Tibial nerve (tissue), 4 donors: ENCODE results near the gene OR10R2. TPM values are rescaled to one million over a fixed set of nuclear protein-coding genes. Genes with fewer than 3 reads are reported as not detected.

Experiments used
- DNase-seq, 2 donors: peaks; one replicate each; pipeline ENCODE4 v3.0.0-alpha.2; 2019; ENCODE audit warnings: low spot score in 2 of 2
- H3K27ac ChIP-seq, 4 donors: fragments of 200-600 bp; sonication (generic) in 3 of 4; one replicate each; pipeline ENCODE4 v1.5.1; 2017 to 2019; ENCODE audit warnings: mild to moderate bottlenecking in 1 of 4
- H3K27me3 ChIP-seq, 2 donors: fragments of 200-600 bp; sonication (generic) in 1 of 2; one replicate each; pipeline versions ENCODE4 v1.5.1 to v1.6.0; 2017 to 2019
- H3K36me3 ChIP-seq, 3 donors: fragments of 200-600 bp; sonication (generic); one replicate each; pipeline ENCODE4 v1.5.1; 2018 to 2019
- H3K4me1 ChIP-seq, 4 donors: fragments of 200-600 bp; sonication (generic) in 3 of 4; one replicate each; pipeline ENCODE4 v1.5.1; 2017 to 2019
- H3K4me3 ChIP-seq, 4 donors: fragments of 200-600 bp; sonication (generic) in 3 of 4; one replicate each; pipeline ENCODE4 v1.5.1; 2017 to 2019; ENCODE audit warnings: mild to moderate bottlenecking in 1 of 4, moderate library complexity in 1 of 4
- H3K9me3 ChIP-seq, 4 donors: fragments of 200-600 bp; sonication (generic) in 3 of 4; one replicate each; pipeline ENCODE4 v1.5.1; 2017 to 2019
- EP300 ChIP-seq, 2 donors: sonication (generic); formaldehyde crosslinking; IDR thresholded peaks; one replicate each; pipeline ENCODE4 v1.6.1; 2017; ENCODE audit warnings: antibody characterized with exemption in 2 of 2, mild to moderate bottlenecking in 1 of 2
- POLR2A ChIP-seq, 2 donors: fragments of 450-650 bp; IDR thresholded peaks; one replicate each; pipeline ENCODE4 v1.6.1; 2017; ENCODE audit warnings: antibody characterized with exemption in 2 of 2, mild to moderate bottlenecking in 2 of 2, moderate library complexity in 2 of 2
- WGBS, 2 donors: methylation state at CpG; one replicate each; pipeline ENCODE4 v1.1.5; 2018; 5-methylcytosine and 5-hydroxymethylcytosine counted together
- total RNA-seq, 4 donors: library from RNA; depleted of rRNA; stranded (reverse); fragments of >200 nt; gene quantifications; one replicate each; pipeline ENCODE4 v1.1.0, GENCODE V29; 2016
- TF ChIP-seq, protein P1 (sequence below), 5 experiments: fragments of 200-600 bp in 3 of 5; fragments of 450-650 bp in 2 of 5; sonication (generic) in 3 of 5; IDR thresholded peaks; one replicate each; pipeline ENCODE4 v1.5.1; 2016 to 2019; ENCODE audit warnings: antibody characterized with exemption in 5 of 5, mild to moderate bottlenecking in 3 of 5, moderate library complexity in 2 of 5

Gene OR10R2
- total RNA-seq, 4 donors from 2014 or later: not detected

DNA sequence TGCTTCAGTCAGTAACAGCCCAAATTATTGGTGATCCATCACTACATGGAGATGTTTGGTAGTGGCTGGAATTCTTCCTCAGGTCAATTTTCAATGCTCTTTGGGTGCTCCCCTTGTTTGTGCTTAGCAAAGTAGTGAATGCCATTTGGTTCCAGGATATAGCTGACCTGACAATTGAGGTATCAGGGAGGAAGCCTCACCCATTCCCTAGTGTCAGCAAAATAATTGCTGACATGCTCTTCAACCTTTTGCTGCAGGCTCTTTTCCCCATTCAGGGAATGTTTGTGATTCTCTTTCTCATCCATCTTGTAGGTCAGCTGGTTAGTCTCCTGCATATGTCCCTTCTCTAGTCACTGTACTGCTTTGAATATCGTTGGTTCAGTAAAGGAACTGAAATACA lies 17.5 kb upstream of the OR10R2 start:
- TF ChIP-seq EP300 (IDR thresholded peaks at IDR 0.05) (no peak), POLR2A (IDR thresholded peaks at IDR 0.05) (no peak)
- TF ChIP-seq, protein P1, sequence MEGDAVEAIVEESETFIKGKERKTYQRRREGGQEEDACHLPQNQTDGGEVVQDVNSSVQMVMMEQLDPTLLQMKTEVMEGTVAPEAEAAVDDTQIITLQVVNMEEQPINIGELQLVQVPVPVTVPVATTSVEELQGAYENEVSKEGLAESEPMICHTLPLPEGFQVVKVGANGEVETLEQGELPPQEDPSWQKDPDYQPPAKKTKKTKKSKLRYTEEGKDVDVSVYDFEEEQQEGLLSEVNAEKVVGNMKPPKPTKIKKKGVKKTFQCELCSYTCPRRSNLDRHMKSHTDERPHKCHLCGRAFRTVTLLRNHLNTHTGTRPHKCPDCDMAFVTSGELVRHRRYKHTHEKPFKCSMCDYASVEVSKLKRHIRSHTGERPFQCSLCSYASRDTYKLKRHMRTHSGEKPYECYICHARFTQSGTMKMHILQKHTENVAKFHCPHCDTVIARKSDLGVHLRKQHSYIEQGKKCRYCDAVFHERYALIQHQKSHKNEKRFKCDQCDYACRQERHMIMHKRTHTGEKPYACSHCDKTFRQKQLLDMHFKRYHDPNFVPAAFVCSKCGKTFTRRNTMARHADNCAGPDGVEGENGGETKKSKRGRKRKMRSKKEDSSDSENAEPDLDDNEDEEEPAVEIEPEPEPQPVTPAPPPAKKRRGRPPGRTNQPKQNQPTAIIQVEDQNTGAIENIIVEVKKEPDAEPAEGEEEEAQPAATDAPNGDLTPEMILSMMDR (IDR thresholded peaks at IDR 0.05): no peak
- no peaks in the 10 kb centered on the region for H3K4me1 ChIP-seq
- WGBS, 2 donors: 84 to 88% methylated on average over 1 of the region's 1 CpG
- no peaks in the 10 kb centered on the region for H3K36me3 ChIP-seq
- no peak overlapping the region for H3K4me3 ChIP-seq
- peaks cover 0 to 12% (median 0%) of the 10 kb centered on the region in 4 donors for H3K9me3 ChIP-seq
- H3K27me3 ChIP-seq: no peaks in the 10 kb centered on the region
- DNase-seq: no peak
- H3K27ac ChIP-seq: no peak overlapping the region

DNA sequence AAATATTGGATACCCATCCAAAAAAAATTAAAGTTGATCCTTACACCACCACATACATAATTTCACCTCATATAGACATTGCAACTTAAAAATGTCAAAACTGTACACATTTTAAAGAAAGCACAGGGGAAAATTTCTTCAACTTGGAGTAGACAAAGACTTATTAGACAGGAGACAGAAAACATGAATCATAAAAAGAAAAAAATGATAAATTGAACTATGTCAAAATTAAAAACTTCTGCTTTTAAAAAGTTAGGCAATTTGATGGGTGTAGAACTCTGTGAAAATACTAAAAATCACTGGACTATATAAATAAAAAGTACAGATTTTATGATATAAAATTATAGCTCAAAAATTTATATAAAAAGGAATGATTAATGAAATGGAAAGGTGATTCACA lies 14.8 kb upstream of the OR10R2 start:
- H3K4me1 ChIP-seq: no peaks in the 10 kb centered on the region
- no peaks in the 10 kb centered on the region for H3K27me3 ChIP-seq
- no peak overlapping the region for H3K27ac ChIP-seq
- TF ChIP-seq POLR2A (IDR thresholded peaks at IDR 0.05) (no peak), EP300 (IDR thresholded peaks at IDR 0.05) (no peak)
- TF ChIP-seq, protein P1 (IDR thresholded peaks at IDR 0.05): no peak
- H3K9me3 ChIP-seq: peaks cover 0 to 6% (median 0%) of the 10 kb centered on the region in 4 donors
- no peak for DNase-seq
- H3K4me3 ChIP-seq: no peak overlapping the region
- no peaks in the 10 kb centered on the region for H3K36me3 ChIP-seq

DNA sequence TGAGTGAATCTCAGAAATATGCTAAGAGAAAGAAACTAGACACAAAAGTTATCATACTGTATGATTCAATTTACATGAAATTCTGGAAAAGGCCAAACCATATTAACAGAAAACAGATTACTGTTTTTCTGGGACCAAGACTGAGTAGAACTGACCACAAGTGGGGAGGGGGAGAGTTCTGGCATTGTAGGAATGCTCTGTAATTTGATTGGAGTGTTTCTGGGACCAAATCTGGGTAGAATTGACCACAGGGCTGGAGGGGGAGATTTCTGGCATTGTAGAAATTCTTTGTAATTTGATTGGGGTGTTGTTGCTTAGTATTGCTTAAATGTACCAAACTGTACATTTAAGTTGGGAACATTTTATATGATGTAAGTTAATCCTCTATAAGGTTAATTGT lies 13.8 kb upstream of the OR10R2 start:
- Histone ChIP-seq H3K27ac (no peak overlapping the region), H3K27me3 (no peaks in the 10 kb centered on the region), H3K36me3 (no peaks in the 10 kb centered on the region), H3K9me3 (peaks cover 0 to 2% (median 0%) of the 10 kb centered on the region in 4 donors), H3K4me3 (no peak overlapping the region), H3K4me1 (no peaks in the 10 kb centered on the region)
- TF ChIP-seq EP300 (IDR thresholded peaks at IDR 0.05): no peak
- TF ChIP-seq POLR2A (IDR thresholded peaks at IDR 0.05): no peak
- TF ChIP-seq, protein P1 (IDR thresholded peaks at IDR 0.05): no peak
- no peak for DNase-seq

DNA sequence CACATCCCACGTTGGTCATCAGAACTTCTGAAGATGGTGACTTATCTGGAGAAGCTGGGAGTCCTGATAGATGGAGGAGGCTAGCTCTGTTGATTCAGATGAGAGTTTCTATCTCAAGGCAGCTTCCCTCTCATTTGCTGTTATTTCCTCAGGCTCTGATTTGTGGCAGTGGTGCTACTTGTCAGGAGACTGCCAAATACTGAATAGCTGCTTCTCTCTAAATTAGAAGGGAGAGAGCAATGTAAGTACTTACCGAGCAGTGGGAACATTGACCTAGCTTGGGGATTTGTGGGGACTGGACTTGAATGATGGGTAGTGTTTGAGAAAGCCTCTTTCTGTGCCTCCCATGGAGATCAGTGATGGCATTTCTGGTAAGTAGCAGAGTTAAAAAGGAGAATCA lies 10.5 kb upstream of the OR10R2 start, which contains the start of gene OR10K1:
Gene OR10K1 (plus strand): TSS at position 301 of the 400 bp plus-strand sequence. CDS start 3,728 bp downstream, outside the sequence.
- Histone ChIP-seq H3K9me3 (no peaks in the 10 kb centered on the region), H3K27me3 (no peaks in the 10 kb centered on the region), H3K4me1 (no peaks in the 10 kb centered on the region), H3K4me3 (no peak within 1 kb of the TSS), H3K27ac (no peak within 1 kb of the TSS), H3K36me3 (no peaks in the 10 kb centered on the region)
- TF ChIP-seq, protein P1 (IDR thresholded peaks at IDR 0.05): no peak
- no peak for TF ChIP-seq EP300 (IDR thresholded peaks at IDR 0.05)
- TF ChIP-seq POLR2A (IDR thresholded peaks at IDR 0.05): no peak
- 72 to 87% methylated on average over 2 of the region's 2 CpGs for WGBS, 2 donors
- no peak for DNase-seq

DNA sequence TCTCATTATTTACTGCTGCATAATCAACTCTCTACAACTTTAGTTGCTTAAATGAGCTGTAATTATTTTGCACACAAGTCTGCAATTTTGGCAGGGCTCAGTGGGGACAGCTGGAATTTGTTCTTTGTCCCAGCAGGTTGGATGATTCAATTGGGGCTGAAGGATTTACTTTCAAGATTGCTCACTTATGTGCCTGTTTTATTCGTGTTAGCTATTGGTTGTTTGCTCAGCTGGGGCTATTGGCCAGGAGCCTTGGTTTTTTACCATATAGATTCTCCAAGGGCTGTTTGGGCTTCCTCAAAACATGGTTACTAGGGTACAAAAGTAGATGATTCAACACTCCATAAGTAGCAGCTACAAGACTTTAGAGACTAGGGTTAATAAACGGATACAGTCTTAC lies 13.4 kb downstream of the OR10R2 start:
- no peak for DNase-seq
- H3K9me3 ChIP-seq: no peaks in the 10 kb centered on the region
- TF ChIP-seq EP300 (IDR thresholded peaks at IDR 0.05): no peak
- TF ChIP-seq, protein P1 (IDR thresholded peaks at IDR 0.05): no peak
- no peak for TF ChIP-seq POLR2A (IDR thresholded peaks at IDR 0.05)
- 36 to 38% methylated on average over 2 of the region's 2 CpGs for WGBS, 2 donors
- H3K4me1 ChIP-seq: no peaks in the 10 kb centered on the region
- H3K27ac ChIP-seq: no peak overlapping the region
- H3K36me3 ChIP-seq: no peaks in the 10 kb centered on the region
- H3K27me3 ChIP-seq: no peaks in the 10 kb centered on the region
- H3K4me3 ChIP-seq: no peak overlapping the region
